Activated CD4-positive, alpha-beta T cell treated with anti-CD3 and anti-CD28 coated beads for 36 hours (primary cell): Measurements from ENCODE around the gene NLRC5. TPM values are rescaled to one million over a fixed set of nuclear protein-coding genes. Genes with fewer than 3 reads are reported as not detected.

Experiments used
- ATAC-seq: fragments of 200-7000 bp; cut with Tn5 transposase; one replicate; pipeline ENCODE4 v1.10.0; 2021; ENCODE audit warnings: mild to moderate bottlenecking, moderate library complexity
- CTCF ChIA-PET: fragments of 350-600 bp; sonication (Branson Sonifier 250); formaldehyde crosslinking; loops from one replicate; lab custom pipeline; 2021; ENCODE audit warnings: antibody characterized with exemption; lab: Charles Lee
- POLR2A ChIA-PET: fragments of 350-600 bp; sonication (Branson Sonifier 250); formaldehyde crosslinking; loops from one replicate; lab custom pipeline; 2021; ENCODE audit warnings: antibody characterized with exemption, inconsistent platforms; lab: Charles Lee
- DNase-seq: peaks from one replicate; pipeline ENCODE4 v3.0.0-alpha.2; 2020
- H3K27ac Mint-ChIP-seq: one replicate; pipeline ENCODE4 v1.8.0; 2021; ENCODE audit warnings: mixed read lengths
- H3K27me3 Mint-ChIP-seq: one replicate; pipeline ENCODE4 v1.8.0; 2021; ENCODE audit warnings: mixed read lengths
- H3K36me3 Mint-ChIP-seq: one replicate; pipeline ENCODE4 v1.8.0; 2021; ENCODE audit warnings: low read depth, mixed read lengths
- H3K4me1 Mint-ChIP-seq: one replicate; pipeline ENCODE4 v1.8.0; 2021; ENCODE audit warnings: mixed read lengths
- H3K4me3 Mint-ChIP-seq: one replicate; pipeline ENCODE4 v1.8.0; 2021; ENCODE audit warnings: mild to moderate bottlenecking, moderate library complexity, mixed read lengths
- H3K9me3 Mint-ChIP-seq: one replicate; pipeline ENCODE4 v1.8.0; 2021; ENCODE audit warnings: low read depth, mixed read lengths
- intact Hi-C, 2 experiments: fragments of 100-400 bp; cut with DNase I in 1 of 2; cut with micrococcal nuclease in 1 of 2; formaldehyde crosslinking; loops; one replicate each; pipeline versions ENCODE4 v1.14.2 to v1.15.1; 2022 to 2024; cut with DNase I, micrococcal nuclease
- total RNA-seq, 2 experiments: library from RNA; stranded (reverse); gene quantifications; one replicate each; pipeline ENCODE4 v1.2.3, GENCODE V29; 2021

The NLRC5 gene
- total RNA-seq, 2 experiments from 2014 or later = 143 to 175 TPM

DNA sequence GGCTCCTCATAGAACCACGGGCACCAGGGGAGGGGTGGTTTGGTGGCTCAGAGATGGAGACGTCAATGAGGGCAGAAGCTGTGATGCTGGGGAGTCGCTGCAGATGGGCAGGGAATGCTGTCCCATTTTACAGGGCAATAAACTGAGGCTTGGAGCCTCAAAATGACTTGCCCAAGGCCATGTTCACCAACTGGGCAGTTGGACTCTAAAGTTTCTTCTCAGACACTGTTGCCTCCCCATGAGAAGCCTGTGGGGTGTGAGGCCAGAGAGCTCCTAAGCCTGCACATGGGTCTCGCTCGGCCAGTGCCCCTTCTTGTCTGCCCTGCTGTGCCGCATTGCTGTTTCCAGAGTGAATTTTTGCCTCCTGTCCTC is 141.6 kb downstream of the NLRC5 start:
- no peak overlapping the region for H3K4me3 Mint-ChIP-seq
- H3K27me3 Mint-ChIP-seq = no peaks in the 10 kb centered on the region
- no peaks in the 10 kb centered on the region for H3K9me3 Mint-ChIP-seq
- no peaks in the 10 kb centered on the region for H3K36me3 Mint-ChIP-seq
- POLR2A ChIA-PET = interaction anchor here (1.2 kb wide), 1 partner anchor 10 kb away, joined by 4 read pairs; no protein-coding TSS in a partner anchor
- ATAC-seq = no peak
- peak overlapping the region; percentile 66 for H3K27ac Mint-ChIP-seq
- intact Hi-C loops = no loop called here
- DNase-seq = no peak
- H3K4me1 Mint-ChIP-seq = peaks cover 77% of the 10 kb centered on the region
- CTCF ChIA-PET = interaction anchor here (0.7 kb wide), 1 partner anchor 195 kb away, joined by 3 read pairs; no protein-coding TSS in a partner anchor

DNA sequence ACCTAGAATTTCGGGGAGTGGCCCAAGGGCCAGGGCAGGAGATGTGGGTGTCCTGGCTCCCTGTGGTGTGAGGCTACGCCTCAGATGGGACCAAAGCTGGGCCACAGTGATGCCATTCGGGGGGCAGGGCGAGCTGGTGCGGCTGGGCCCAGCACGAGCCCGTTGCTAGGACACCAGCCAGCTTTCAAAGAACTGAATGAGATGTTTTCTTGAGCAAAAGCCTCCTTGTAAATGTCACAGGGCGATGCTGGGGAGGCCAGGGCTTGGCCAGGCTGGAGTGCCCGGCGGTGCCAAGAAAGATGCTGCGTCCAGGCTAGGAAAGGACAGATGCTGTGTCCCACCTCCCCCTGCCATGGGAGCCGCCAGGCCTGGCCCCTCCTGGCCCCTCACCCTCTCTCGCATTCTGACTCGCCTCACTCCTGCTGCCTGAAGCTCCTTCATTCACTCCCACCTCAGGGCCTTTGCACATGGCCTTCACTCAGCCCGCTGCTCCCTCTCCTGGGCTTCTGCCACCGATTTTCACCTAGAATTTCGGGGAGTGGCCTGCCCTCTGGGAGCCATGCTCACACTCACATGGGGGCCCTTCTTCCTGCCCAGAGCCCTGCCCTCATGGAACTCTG is 142.1 kb downstream of the NLRC5 start:
- CTCF ChIA-PET = interaction anchor here (0.7 kb wide), 1 partner anchor 195 kb away, joined by 3 read pairs; no protein-coding TSS in a partner anchor

DNA sequence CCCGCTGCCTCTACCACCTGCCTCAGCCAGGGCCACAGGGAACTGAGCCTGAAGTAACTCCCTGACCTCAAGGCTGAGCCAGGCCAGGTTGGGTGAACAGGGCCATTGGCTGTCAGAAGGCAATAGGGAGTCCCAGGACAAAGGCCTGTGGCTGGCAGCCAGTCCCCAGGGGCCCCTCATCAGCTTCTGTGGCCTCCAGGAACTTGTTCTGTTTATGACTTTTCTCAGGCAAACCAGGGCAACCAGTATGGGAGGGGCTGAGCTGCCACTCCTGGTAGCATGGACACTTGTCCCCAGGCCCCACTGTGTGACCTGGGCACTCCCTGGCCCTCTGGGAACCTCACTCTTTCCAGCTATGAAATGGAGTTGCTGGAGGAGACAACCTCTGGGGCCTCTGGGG is 143.1 kb downstream of the NLRC5 start:
- Mint-ChIP-seq H3K9me3 (no peaks in the 10 kb centered on the region), H3K36me3 (no peaks in the 10 kb centered on the region), H3K4me3 (no peak overlapping the region), H3K4me1 (peaks cover 68% of the 10 kb centered on the region), H3K27ac (peak overlapping the region; percentile 65), H3K27me3 (no peaks in the 10 kb centered on the region)
- DNase-seq = no peak
- POLR2A ChIA-PET = no interaction called here
- CTCF ChIA-PET = no interaction called here
- ATAC-seq = no peak
- intact Hi-C loops = no loop called here

More for the DNA sequence above, 142.1 kb downstream of the NLRC5 start:
- Mint-ChIP-seq H3K27me3 (no peaks in the 10 kb centered on the region), H3K4me3 (no peak overlapping the region), H3K27ac (peak overlapping the region; percentile 71), H3K36me3 (no peaks in the 10 kb centered on the region), H3K4me1 (peaks cover 77% of the 10 kb centered on the region), H3K9me3 (no peaks in the 10 kb centered on the region)
- POLR2A ChIA-PET = no interaction called here
- intact Hi-C loops = no loop called here
- no peak for DNase-seq
- ATAC-seq = no peak

DNA sequence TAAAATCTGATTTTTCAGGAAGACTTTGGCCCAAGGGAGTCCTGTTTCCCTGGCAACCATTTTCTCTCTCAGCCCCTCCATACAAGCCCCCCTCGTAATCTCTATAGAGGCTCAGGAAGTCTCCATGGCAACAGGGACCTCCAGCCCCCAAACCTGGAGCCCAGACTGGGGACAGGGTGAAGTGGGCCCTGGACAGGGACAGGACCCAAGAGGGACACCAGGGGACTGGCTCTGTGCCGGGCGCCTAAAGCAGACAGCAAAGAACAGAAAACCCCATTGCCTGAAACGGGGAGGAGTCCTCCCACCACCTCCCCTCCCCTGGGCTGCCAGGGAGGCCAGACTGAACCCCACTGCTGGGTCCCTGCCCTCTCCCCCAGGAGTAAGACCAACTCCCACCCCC is 143.7 kb downstream of the NLRC5 start:
- H3K4me1 Mint-ChIP-seq = peaks cover 64% of the 10 kb centered on the region
- intact Hi-C loops = no loop called here
- DNase-seq = no peak
- H3K27me3 Mint-ChIP-seq = no peaks in the 10 kb centered on the region
- peak overlapping the region; percentile 89 for H3K27ac Mint-ChIP-seq
- H3K9me3 Mint-ChIP-seq = no peaks in the 10 kb centered on the region
- no peak for ATAC-seq
- ChIA-PET POLR2A (no interaction called here), CTCF (interaction anchor here (1.5 kb wide), 1 partner anchor 41 kb away, joined by 4 read pairs; no protein-coding TSS in a partner anchor)
- no peaks in the 10 kb centered on the region for H3K36me3 Mint-ChIP-seq
- H3K4me3 Mint-ChIP-seq = no peak overlapping the region

Other genes starting within 250 kb of the NLRC5 start
- not detected for gene SLC12A3, start 124.3 kb upstream of the NLRC5 start, total RNA-seq
- gene HERPUD1, start 57.4 kb upstream of the NLRC5 start, total RNA-seq = 100 to 1,000 TPM; 136 to 195 TPM
- under 1 TPM in 1 of 2 experiments, not detected in 1; 0.14 TPM for gene CETP, start 27.6 kb upstream of the NLRC5 start, total RNA-seq
- gene CPNE2, start 103.0 kb downstream of the NLRC5 start, total RNA-seq = 1 to 10 TPM; 4.9 to 7.3 TPM
- gene PSME3IP1, start 196.5 kb downstream of the NLRC5 start, total RNA-seq = 100 to 1,000 TPM; 111 to 156 TPM
- gene RSPRY1, start 196.8 kb downstream of the NLRC5 start, total RNA-seq = 10 to 100 TPM; 24.6 to 30.2 TPM